Measurements from ENCODE around the gene TIMM23.

GRCh38 chr10:46029461-46030030, 57.3 kb downstream of the TIMM23 start:
- TF ChIP-seq CTCF (conservative IDR thresholded peaks at IDR 0.05 in 1 of 2, IDR thresholded peaks at IDR 0.05 in 1 of 2; ENCODE audit: low read depth in 1 of 2, low read length in 2 of 2) (no peak), EZH2 (IDR thresholded peaks at IDR 0.05; ENCODE audit: low read length, missing control alignments) (no peak)

Measured in fibroblast of lung (primary cell).